ENCODE measurements around the gene ITGA3.

Gene ITGA3

GRCh38 chr17:50055055-50055425 is 870 bp upstream of the ITGA3 start:
- POLR2A ChIA-PET (ENCODE audit: low non-redundant PET), result interaction anchor here (2.6 to 3.7 kb wide), 2 partner anchors 19 to 27 kb away, joined by 13 to 63 read pairs; no protein-coding TSS in a partner anchor
- H3K27ac ChIP-seq, result peak overlapping the region; percentile 100
- no peak for TF ChIP-seq CTCF (conservative IDR thresholded peaks at IDR 0.05; ENCODE audit: low read depth)
- DNase-seq (ENCODE audit: low spot score), result peak; percentile 84
- CTCF ChIA-PET, result interaction anchor here (0.5 to 3.6 kb wide), 5 partner anchors 22 to 146 kb away, joined by 3 to 13 read pairs (median 3); partner anchors contain the start of gene COL1A1

- ChIA-PET POLR2A (ENCODE audit: low non-redundant PET) (interaction anchor here (0.5 to 3.7 kb wide), 6 partner anchors 10 to 379 kb away, joined by 3 to 63 read pairs (median 4); partner anchors contain the start of gene TAC4), CTCF (interaction anchor here (0.6 to 3.6 kb wide), 7 partner anchors 13 to 122 kb away, joined by 3 to 15 read pairs (median 4); no protein-coding TSS in a partner anchor)
- TF ChIP-seq CTCF (conservative IDR thresholded peaks at IDR 0.05; ENCODE audit: low read depth), result peak; percentile 63
- no peak for DNase-seq (ENCODE audit: low spot score)
- H3K27ac ChIP-seq, result peak overlapping the region; percentile 100
Measured at GRCh38 chr17:50056217-50056960, 479 bp downstream of the ITGA3 start.

- ChIA-PET POLR2A (ENCODE audit: low non-redundant PET) (interaction anchor here (0.5 to 3.7 kb wide), 6 partner anchors 10 to 380 kb away, joined by 3 to 63 read pairs (median 4); no protein-coding TSS in a partner anchor), CTCF (interaction anchor here (1.2 to 3.0 kb wide), 2 partner anchors 30 kb away, joined by 8 to 15 read pairs; no protein-coding TSS in a partner anchor)
- H3K27ac ChIP-seq, result peak overlapping the region; percentile 100
- TF ChIP-seq CTCF (conservative IDR thresholded peaks at IDR 0.05; ENCODE audit: low read depth), result no peak
- DNase-seq (ENCODE audit: low spot score), result no peak
Measured at GRCh38 chr17:50056961-50057330, 1.0 kb downstream of the ITGA3 start.

- peak overlapping the region; percentile 100 for H3K27ac ChIP-seq
- CTCF ChIA-PET, result interaction anchor here (1.4 to 3.0 kb wide), 2 partner anchors 30 to 61 kb away, joined by 7 to 15 read pairs; no protein-coding TSS in a partner anchor
- POLR2A ChIA-PET (ENCODE audit: low non-redundant PET), result interaction anchor here (0.5 to 3.7 kb wide), 2 partner anchors 23 to 30 kb away, joined by 5 to 63 read pairs; no protein-coding TSS in a partner anchor
- no peak for DNase-seq (ENCODE audit: low spot score)
- no peak for TF ChIP-seq CTCF (conservative IDR thresholded peaks at IDR 0.05; ENCODE audit: low read depth)
Measured at GRCh38 chr17:50057521-50057991, 1.6 kb downstream of the ITGA3 start.

- DNase-seq (ENCODE audit: low spot score), result no peak
- no peak for TF ChIP-seq CTCF (conservative IDR thresholded peaks at IDR 0.05; ENCODE audit: low read depth)
- CTCF ChIA-PET, result interaction anchor here (0.6 to 3.0 kb wide), 3 partner anchors 27 to 61 kb away, joined by 3 to 15 read pairs (median 7); no protein-coding TSS in a partner anchor
- peak overlapping the region; percentile 100 for H3K27ac ChIP-seq
- POLR2A ChIA-PET (ENCODE audit: low non-redundant PET), result interaction anchor here (0.6 kb wide), 1 partner anchor 93 kb away, joined by 7 read pairs; no protein-coding TSS in a partner anchor
Measured at GRCh38 chr17:50058296-50058953, 2.5 kb downstream of the ITGA3 start.

- H3K27ac ChIP-seq, result peak overlapping the region; percentile 100
- no peak for DNase-seq (ENCODE audit: low spot score)
- POLR2A ChIA-PET (ENCODE audit: low non-redundant PET), result interaction anchor here (0.5 to 3.7 kb wide), 2 partner anchors 32 to 438 kb away, joined by 8 to 34 read pairs; no protein-coding TSS in a partner anchor
- CTCF ChIA-PET, result interaction anchor here (3.0 kb wide), 1 partner anchor 32 kb away, joined by 15 read pairs; no protein-coding TSS in a partner anchor
- TF ChIP-seq CTCF (conservative IDR thresholded peaks at IDR 0.05; ENCODE audit: low read depth), result no peak
Measured at GRCh38 chr17:50059256-50059655, 3.3 kb downstream of the ITGA3 start.
